ENCODE results near the gene WDR47. TPM values are rescaled to one million over a fixed set of nuclear protein-coding genes. Genes with fewer than 3 reads are reported as not detected.
"Not testable (repeated sequence)": the region's sequence is repeated elsewhere in the genome, so short reads cannot be mapped to it uniquely, and the experiment has no call there.

WDR47 gene
- total and polyA plus RNA-seq, 8 donors: 1.9 to 7.1 (median 4.2) TPM

DNA sequence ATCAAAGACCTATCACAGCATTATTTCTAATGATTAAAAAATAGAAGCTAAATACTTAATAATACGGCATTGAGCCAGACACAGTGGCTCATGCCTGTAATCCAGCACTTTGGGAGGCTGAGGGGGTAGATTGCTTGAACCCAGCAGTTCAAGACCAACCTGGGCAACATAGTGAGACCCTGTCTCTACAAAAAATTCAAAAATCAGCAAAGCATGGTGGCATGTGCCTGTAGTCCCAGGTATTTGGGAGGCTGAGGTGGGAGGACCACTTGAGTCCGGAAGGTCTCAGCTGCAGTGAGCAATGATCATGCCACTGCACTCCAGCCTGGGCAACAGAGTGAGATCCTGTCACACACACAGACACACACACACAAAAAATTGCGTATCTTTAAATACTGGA, 23.2 kb upstream of the WDR47 start:
- Histone ChIP-seq H3K4me3 (no peak overlapping the region), H3K27me3 (no peaks in the 10 kb centered on the region), H3K9me3 (no peaks in the 10 kb centered on the region), H3K36me3 (peaks cover 0 to 11% (median 0%) of the 10 kb centered on the region in 3 donors), H3K27ac (no peak overlapping the region), H3K4me1 (peaks cover 0 to 6% (median 0%) of the 10 kb centered on the region in 3 donors)
- ATAC-seq: no peak
- TF ChIP-seq, protein P1, sequence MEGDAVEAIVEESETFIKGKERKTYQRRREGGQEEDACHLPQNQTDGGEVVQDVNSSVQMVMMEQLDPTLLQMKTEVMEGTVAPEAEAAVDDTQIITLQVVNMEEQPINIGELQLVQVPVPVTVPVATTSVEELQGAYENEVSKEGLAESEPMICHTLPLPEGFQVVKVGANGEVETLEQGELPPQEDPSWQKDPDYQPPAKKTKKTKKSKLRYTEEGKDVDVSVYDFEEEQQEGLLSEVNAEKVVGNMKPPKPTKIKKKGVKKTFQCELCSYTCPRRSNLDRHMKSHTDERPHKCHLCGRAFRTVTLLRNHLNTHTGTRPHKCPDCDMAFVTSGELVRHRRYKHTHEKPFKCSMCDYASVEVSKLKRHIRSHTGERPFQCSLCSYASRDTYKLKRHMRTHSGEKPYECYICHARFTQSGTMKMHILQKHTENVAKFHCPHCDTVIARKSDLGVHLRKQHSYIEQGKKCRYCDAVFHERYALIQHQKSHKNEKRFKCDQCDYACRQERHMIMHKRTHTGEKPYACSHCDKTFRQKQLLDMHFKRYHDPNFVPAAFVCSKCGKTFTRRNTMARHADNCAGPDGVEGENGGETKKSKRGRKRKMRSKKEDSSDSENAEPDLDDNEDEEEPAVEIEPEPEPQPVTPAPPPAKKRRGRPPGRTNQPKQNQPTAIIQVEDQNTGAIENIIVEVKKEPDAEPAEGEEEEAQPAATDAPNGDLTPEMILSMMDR (IDR thresholded peaks at IDR 0.05): no peak
- no peak for FAIRE-seq
- intact Hi-C loops (cut with DNase I): no loop called here
- no peak for DNase-seq
- 81 to 95% methylated on average over 3 of the region's 3 CpGs for WGBS, 2 donors

GRCh38 chr1:109061183-109061582, 19.3 kb upstream of the WDR47 start:
- Histone ChIP-seq H3K9me3 (no peaks in the 10 kb centered on the region), H3K27me3 (no peaks in the 10 kb centered on the region), H3K4me3 (no peak overlapping the region), H3K36me3 (peaks cover 0 to 11% (median 0%) of the 10 kb centered on the region in 3 donors), H3K4me1 (peaks cover 0 to 6% (median 0%) of the 10 kb centered on the region in 3 donors), H3K27ac (no peak overlapping the region)
- FAIRE-seq (no peak), ATAC-seq (no peak), DNase-seq (no peak)
- WGBS, 2 donors: 86 to 91% methylated on average over 4 of the region's 4 CpGs
- TF ChIP-seq, protein P1 (IDR thresholded peaks at IDR 0.05): no peak
- intact Hi-C loops (cut with DNase I): no loop called here

DNA sequence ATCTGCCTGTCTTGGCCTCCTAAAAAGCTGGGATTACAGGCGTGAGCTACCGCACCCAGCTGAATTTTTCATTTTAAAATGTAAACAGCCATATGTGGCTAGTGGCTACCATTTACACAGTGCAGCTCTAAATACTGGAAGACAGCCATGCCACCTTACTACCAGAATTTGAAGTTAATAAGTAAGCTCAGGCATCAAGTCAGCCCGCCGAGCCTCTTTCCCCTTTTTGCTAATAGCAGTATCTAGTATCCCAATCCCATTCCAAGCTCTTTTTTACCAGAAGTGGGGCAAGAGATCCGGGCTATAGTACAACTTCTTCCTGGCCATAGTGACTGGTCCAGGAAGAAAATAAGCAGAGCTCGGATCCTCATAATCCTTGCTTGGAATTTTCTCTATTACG, 18.8 kb upstream of the WDR47 start:
- peaks cover 0 to 6% (median 0%) of the 10 kb centered on the region in 3 donors for H3K4me1 ChIP-seq
- TF ChIP-seq, protein P1 (IDR thresholded peaks at IDR 0.05): no peak
- peak overlapping the region in 1 of 4 donors; percentile 5 for H3K27ac ChIP-seq
- no peaks in the 10 kb centered on the region for H3K27me3 ChIP-seq
- H3K36me3 ChIP-seq: peaks cover 0 to 10% (median 0%) of the 10 kb centered on the region in 3 donors
- ATAC-seq (peak in 3 of 4 donors; percentile 63 to 83 (median 72)), DNase-seq (peak in 1 of 6 donors; percentile 24), FAIRE-seq (no peak)
- H3K9me3 ChIP-seq: no peaks in the 10 kb centered on the region
- H3K4me3 ChIP-seq: no peak overlapping the region
- WGBS, 2 donors: 31 to 38% methylated on average over 7 of the region's 7 CpGs
- intact Hi-C loops (cut with DNase I): no loop called here

- intact Hi-C loops (cut with DNase I): no loop called here
- no peak overlapping the region for H3K27ac ChIP-seq
- TF ChIP-seq, protein P1 (IDR thresholded peaks at IDR 0.05): no peak
- no peak overlapping the region for H3K4me3 ChIP-seq
- peaks cover 0 to 6% (median 0%) of the 10 kb centered on the region in 3 donors for H3K4me1 ChIP-seq
- DNase-seq (no peak), ATAC-seq (no peak), FAIRE-seq (no peak)
- no peaks in the 10 kb centered on the region for H3K36me3 ChIP-seq
- no peaks in the 10 kb centered on the region for H3K27me3 ChIP-seq
- H3K9me3 ChIP-seq: no peaks in the 10 kb centered on the region
Measured at GRCh38 chr1:109059026-109059425, 17.1 kb upstream of the WDR47 start.

- ATAC-seq: no peak
- TF ChIP-seq, protein P1 (IDR thresholded peaks at IDR 0.05): no peak
- WGBS, 2 donors: 83 to 88% methylated on average over 3 of the region's 3 CpGs
- Histone ChIP-seq H3K36me3 (no peaks in the 10 kb centered on the region), H3K9me3 (no peaks in the 10 kb centered on the region), H3K27ac (no peak overlapping the region), H3K27me3 (no peaks in the 10 kb centered on the region), H3K4me3 (no peak overlapping the region), H3K4me1 (peaks cover 0 to 6% (median 0%) of the 10 kb centered on the region in 3 donors)
- intact Hi-C loops (cut with DNase I): no loop called here
- no peak for DNase-seq
- FAIRE-seq: no peak
Measured at GRCh38 chr1:109056064-109056463, 14.2 kb upstream of the WDR47 start.

- 84 to 88% methylated on average over 3 of the region's 3 CpGs for WGBS, 2 donors
- FAIRE-seq; intact Hi-C loops (cut with DNase I); ATAC-seq; H3K27me3 ChIP-seq; H3K27ac ChIP-seq; H3K4me3 ChIP-seq; DNase-seq; H3K36me3 ChIP-seq; H3K9me3 ChIP-seq; H3K4me1 ChIP-seq: not testable (repeated sequence)
Measured at GRCh38 chr1:109052145-109052544, 10.2 kb upstream of the WDR47 start.
